HAP-1 (cell line): Measurements from ENCODE around the gene DUSP6.
"Not testable (repeated sequence)": the region's sequence is repeated elsewhere in the genome, so short reads cannot be mapped to it uniquely, and the experiment has no call there.

Experiments used
- DNase-seq, 2 experiments: peaks; one replicate each; pipeline ENCODE4 v3.0.0-alpha.2; 2016 to 2020; ENCODE audit warnings: low spot score in 2 of 2
- H3K27me3 ChIP-seq: fragments of 250-450 bp; sonication (Bioruptor Pico); 2 replicates; pipeline ENCODE4 v1.5.1; 2020; ENCODE audit warnings: low read depth, mild to moderate bottlenecking, moderate library complexity
- H3K36me3 ChIP-seq: fragments of 250-450 bp; sonication (Bioruptor Pico); replicated peaks from 2 replicates; pipeline ENCODE4 v1.5.1; 2020; ENCODE audit warnings: mild to moderate bottlenecking
- H3K4me1 ChIP-seq: fragments of 250-450 bp; sonication (Bioruptor Pico); 2 replicates; pipeline ENCODE4 v1.5.1; 2020; ENCODE audit warnings: mild to moderate bottlenecking
- H3K4me3 ChIP-seq: fragments of 250-450 bp; sonication (Bioruptor Pico); 2 replicates; pipeline ENCODE4 v1.5.1; 2020; ENCODE audit warnings: mild to moderate bottlenecking, moderate library complexity
- H3K9me3 ChIP-seq: fragments of 250-450 bp; sonication (Bioruptor Pico); 2 replicates; pipeline ENCODE4 v1.5.1; 2020; ENCODE audit warnings: mild to moderate bottlenecking, moderate library complexity
- in situ Hi-C: fragments of 300-500 bp; cut with MboI; formaldehyde crosslinking; loops from 3 replicates; pipeline ENCODE4 v1.14.3; 2020; ENCODE audit warnings: low sequenced_read_pairs, inconsistent platforms, mixed read lengths

The DUSP6 gene

GRCh38 chr12:89343127-89343526 is 9.2 kb downstream of the DUSP6 start:
- no peak for DNase-seq
- H3K4me3 ChIP-seq = no peak overlapping the region
- in situ Hi-C loops = no loop called here
- no peaks in the 10 kb centered on the region for H3K36me3 ChIP-seq
- H3K4me1 ChIP-seq = 0 out of 2 replicates have a peak, but pooled peaks cover 5% of the 10 kb centered on the region
- H3K9me3 ChIP-seq = no peaks in the 10 kb centered on the region
- H3K27me3 ChIP-seq = peaks cover 7% of the 10 kb centered on the region

GRCh38 chr12:89340861-89341260 is 11.4 kb downstream of the DUSP6 start:
- H3K4me3 ChIP-seq = no peak overlapping the region
- DNase-seq = no peak
- in situ Hi-C loops = no loop called here
- H3K27me3 ChIP-seq = peaks cover 7% of the 10 kb centered on the region
- no peaks in the 10 kb centered on the region for H3K36me3 ChIP-seq
- no peaks in the 10 kb centered on the region for H3K9me3 ChIP-seq
- H3K4me1 ChIP-seq = no peaks in the 10 kb centered on the region; the same call in 1 of the 2 replicates

DNA sequence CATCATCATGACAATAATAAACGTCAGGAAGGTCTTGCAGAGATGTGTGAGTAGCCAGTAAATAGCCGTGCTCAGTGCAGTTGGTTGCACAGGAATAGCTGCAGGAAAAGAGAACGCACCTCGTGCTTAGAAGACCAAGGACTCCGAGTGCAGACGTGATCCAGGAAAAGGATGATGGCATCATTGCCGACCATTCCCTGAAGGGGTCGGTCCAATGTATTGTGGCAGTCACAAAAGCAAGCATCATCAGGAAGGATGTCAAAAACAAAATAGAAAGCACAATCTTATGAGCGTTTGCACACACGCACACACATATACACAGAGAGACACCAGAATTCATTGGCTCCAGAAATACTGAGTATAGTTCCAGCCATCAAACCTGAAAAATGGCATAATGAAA is 12.8 kb downstream of the DUSP6 start:
- no peaks in the 10 kb centered on the region; the same call in 1 of the 2 replicates for H3K4me1 ChIP-seq
- no peak for DNase-seq
- H3K4me3 ChIP-seq = no peak overlapping the region
- H3K36me3 ChIP-seq = no peaks in the 10 kb centered on the region
- H3K27me3 ChIP-seq = peaks cover 7% of the 10 kb centered on the region
- no peaks in the 10 kb centered on the region for H3K9me3 ChIP-seq
- in situ Hi-C loops = no loop called here

DNA sequence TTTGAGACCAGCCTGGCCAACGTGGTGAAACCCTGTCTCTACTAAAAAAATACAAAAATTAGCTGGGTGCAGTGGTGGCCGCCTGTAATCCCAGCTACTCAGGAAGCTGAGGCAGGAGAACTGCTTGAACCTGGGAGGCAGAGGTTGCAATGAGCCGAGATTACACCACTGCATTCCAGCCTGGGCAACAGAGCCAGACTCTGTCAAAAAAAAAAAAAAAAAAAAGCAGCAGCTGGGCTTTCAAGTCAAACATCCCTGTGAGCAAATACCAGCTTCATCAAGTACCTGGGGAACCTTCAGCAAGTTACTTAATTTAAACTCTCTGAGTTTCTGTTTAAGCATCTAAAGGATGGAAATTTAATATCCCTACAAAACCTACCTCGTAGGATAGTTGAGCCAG is 15.2 kb downstream of the DUSP6 start:
- H3K4me3 ChIP-seq, H3K36me3 ChIP-seq, H3K4me1 ChIP-seq, H3K27me3 ChIP-seq, DNase-seq, H3K9me3 ChIP-seq, in situ Hi-C loops: not testable (repeated sequence)

GRCh38 chr12:89335452-89336244 is 16.7 kb downstream of the DUSP6 start:
- Histone ChIP-seq H3K27me3 (peaks cover 7% of the 10 kb centered on the region), H3K4me1 (no peaks in the 10 kb centered on the region; the same call in 1 of the 2 replicates), H3K36me3 (no peaks in the 10 kb centered on the region), H3K4me3 (no peak overlapping the region), H3K9me3 (no peaks in the 10 kb centered on the region)
- DNase-seq = no peak
- in situ Hi-C loops = no loop called here

DNA sequence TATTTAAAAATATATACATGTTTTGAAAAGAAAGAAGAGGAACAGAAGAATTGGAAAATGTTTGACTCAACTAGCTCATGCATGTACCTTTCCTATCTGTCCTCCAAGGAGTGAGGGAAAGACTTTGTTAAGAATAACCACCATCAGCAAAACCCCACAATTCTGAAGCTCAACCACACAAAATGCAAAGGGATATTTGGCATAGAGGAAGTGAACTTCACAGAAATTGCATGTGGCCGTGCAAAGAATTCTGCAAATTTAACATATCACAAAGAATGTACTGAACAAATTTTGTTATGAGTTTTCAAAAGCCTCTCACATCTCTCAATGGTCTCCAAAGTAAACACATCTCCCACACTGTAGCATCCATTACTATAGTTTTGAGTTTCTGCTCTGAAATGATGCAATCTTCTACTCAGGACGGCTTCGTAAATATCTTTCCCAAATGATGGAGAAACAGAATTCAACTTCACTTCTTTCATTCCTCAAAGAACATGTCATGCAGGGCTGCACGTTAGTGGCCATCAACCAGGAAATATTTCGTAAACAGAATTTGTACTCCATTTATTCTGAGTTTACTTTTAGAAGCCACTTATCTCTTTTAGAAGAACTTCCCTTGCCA is 17.6 kb downstream of the DUSP6 start:
- in situ Hi-C loops = no loop called here
- no peaks in the 10 kb centered on the region for H3K36me3 ChIP-seq
- no peaks in the 10 kb centered on the region; the same call in 1 of the 2 replicates for H3K4me1 ChIP-seq
- no peak for DNase-seq
- no peak overlapping the region for H3K4me3 ChIP-seq
- no peaks in the 10 kb centered on the region for H3K27me3 ChIP-seq
- H3K9me3 ChIP-seq = no peaks in the 10 kb centered on the region

GRCh38 chr12:89333564-89334252 is 18.6 kb downstream of the DUSP6 start:
- Histone ChIP-seq H3K4me1 (no peaks in the 10 kb centered on the region; the same call in 1 of the 2 replicates), H3K36me3 (no peaks in the 10 kb centered on the region), H3K9me3 (no peaks in the 10 kb centered on the region), H3K27me3 (no peaks in the 10 kb centered on the region), H3K4me3 (no peak overlapping the region)
- in situ Hi-C loops = no loop called here
- no peak for DNase-seq

DNA sequence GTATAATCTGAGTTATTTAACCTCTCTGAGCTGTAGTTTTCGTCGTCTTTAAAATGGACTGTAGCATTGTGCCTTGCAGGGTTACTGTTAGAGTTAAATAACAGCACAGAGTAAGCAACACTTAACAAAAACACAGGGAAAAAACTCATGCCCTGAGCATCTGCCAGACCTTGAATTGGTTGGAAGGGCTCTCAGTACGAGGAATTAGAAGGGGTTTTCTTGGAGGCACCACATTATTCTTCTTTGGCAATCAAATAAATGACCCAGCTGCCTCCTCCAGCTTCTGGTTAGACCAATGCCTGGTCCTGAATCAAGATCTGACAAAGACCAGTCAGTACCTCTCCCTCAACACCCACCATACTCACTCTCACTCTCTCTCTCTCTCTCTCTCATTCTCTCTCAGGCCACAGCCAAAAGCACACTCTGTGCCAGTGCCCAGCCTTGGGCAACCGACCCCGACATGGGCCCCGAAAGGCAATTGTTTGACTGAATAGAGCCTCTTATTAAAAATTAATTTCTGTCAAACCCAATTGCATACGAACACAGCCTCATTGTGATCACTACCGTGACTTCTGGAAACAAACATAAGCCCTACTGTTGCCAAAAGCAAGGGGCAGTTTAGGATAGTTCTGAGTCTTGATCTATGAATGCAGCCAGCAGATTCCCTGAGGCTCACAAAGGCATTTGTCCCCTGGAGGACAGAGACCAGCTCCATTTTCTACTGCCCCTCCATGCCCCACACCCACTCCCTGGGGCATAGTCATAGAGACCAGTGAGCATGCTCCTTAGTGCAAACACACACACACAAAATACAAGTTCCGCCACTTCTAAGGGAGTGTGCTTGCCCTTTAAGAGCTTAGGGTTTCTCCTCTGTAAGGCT is 23.9 kb downstream of the DUSP6 start:
- Histone ChIP-seq H3K4me3 (no peak overlapping the region), H3K4me1 (no peaks in the 10 kb centered on the region), H3K9me3 (no peaks in the 10 kb centered on the region), H3K27me3 (peaks cover 2% of the 10 kb centered on the region; the same call in 1 of the 2 replicates), H3K36me3 (no peaks in the 10 kb centered on the region)
- no peak for DNase-seq
- in situ Hi-C loops = no loop called here

GRCh38 chr12:89327486-89328094 is 24.7 kb downstream of the DUSP6 start:
- in situ Hi-C loops = no loop called here
- DNase-seq = no peak
- Histone ChIP-seq H3K36me3 (no peaks in the 10 kb centered on the region), H3K27me3 (peaks cover 2% of the 10 kb centered on the region; the same call in 1 of the 2 replicates), H3K4me1 (no peaks in the 10 kb centered on the region), H3K9me3 (no peaks in the 10 kb centered on the region), H3K4me3 (no peak overlapping the region)

- in situ Hi-C loops = no loop called here
- no peak for DNase-seq
- Histone ChIP-seq H3K4me1 (no peaks in the 10 kb centered on the region), H3K4me3 (no peak overlapping the region), H3K9me3 (no peaks in the 10 kb centered on the region), H3K36me3 (no peaks in the 10 kb centered on the region), H3K27me3 (peaks cover 2% of the 10 kb centered on the region; the same call in 1 of the 2 replicates)
Measured at GRCh38 chr12:89326239-89327040, 25.9 kb downstream of the DUSP6 start.

GRCh38 chr12:89325495-89325894 is 26.8 kb downstream of the DUSP6 start:
- Histone ChIP-seq H3K4me3 (no peak overlapping the region), H3K27me3 (peaks cover 2% of the 10 kb centered on the region; the same call in 1 of the 2 replicates), H3K4me1 (no peaks in the 10 kb centered on the region), H3K36me3 (no peaks in the 10 kb centered on the region), H3K9me3 (no peaks in the 10 kb centered on the region)
- in situ Hi-C loops = no loop called here
- no peak for DNase-seq

DNA sequence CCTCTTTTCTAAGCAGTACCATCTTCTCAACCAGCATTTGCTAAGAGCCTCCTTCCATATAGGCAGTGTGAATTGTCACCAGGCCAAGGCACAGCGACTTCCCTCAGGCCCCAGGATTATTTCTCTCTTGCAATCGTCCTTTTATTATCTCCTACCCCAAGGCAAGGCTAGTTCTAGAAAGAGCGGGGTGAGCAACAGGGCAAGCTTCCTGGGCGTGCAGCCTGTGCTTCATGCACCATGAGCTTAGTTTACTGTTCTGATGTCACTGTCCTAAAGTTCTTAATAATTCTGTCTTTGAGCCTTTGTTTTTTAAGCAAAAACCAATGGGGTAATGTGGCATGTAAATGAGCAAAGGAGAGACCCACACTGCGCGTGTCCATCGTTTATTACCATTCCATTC is 27.9 kb downstream of the DUSP6 start:
- DNase-seq = no peak
- Histone ChIP-seq H3K4me1 (no peaks in the 10 kb centered on the region), H3K27me3 (peaks cover 2% of the 10 kb centered on the region), H3K36me3 (no peaks in the 10 kb centered on the region), H3K9me3 (no peaks in the 10 kb centered on the region), H3K4me3 (no peak overlapping the region)
- in situ Hi-C loops = no loop called here
